ENCODE measurements around the gene HIRIP3. TPM values are rescaled to one million over a fixed set of nuclear protein-coding genes. Genes with fewer than 3 reads are reported as not detected.

Gene HIRIP3
- total and polyA plus RNA-seq, 2 donors from 2014 or later = 16.0 to 18.7 TPM

DNA sequence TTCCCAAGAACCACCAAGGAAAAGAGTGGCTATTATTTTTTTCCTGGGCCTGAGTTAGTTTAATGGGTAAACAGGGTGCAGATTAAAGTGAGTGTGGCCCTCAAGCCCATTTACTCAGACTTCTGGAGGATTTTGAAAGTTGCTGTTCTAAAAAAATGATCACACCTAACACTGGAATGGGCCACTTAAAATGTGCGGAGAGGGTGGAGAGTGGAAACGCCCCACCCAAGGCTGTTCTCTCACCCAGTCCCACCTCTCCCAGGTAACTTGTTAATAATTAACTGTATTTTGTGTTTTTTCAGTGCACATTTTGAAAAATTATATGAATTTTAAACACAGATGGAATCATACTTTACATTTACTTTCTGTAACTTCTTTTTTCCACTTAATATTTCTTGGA lies 5.4 kb downstream of the HIRIP3 start:
- H3K9me3 ChIP-seq (ENCODE audit: control insufficient read depth in 2 of 3, insufficient read depth in 1 of 3, low read length in 3 of 3) = no peaks in the 10 kb centered on the region
- H3K9ac ChIP-seq (ENCODE audit: low read length in 3 of 3) = no peak overlapping the region
- DNase-seq = no peak
- H3K4me3 ChIP-seq (ENCODE audit: low read length in 3 of 3) = no peak overlapping the region
- intact Hi-C loops (cut with DNase I) = no loop called here
- no peak for TF ChIP-seq CTCF (IDR thresholded peaks at IDR 0.05; ENCODE audit: borderline replicate concordance, extremely low read depth, insufficient read depth)
- H3K4me1 ChIP-seq (ENCODE audit: control insufficient read depth in 2 of 3, insufficient read depth in 2 of 3, low read depth in 1 of 3, low read length in 3 of 3) = peaks cover 0 to 9% (median 9%) of the 10 kb centered on the region in 3 donors
- H3K27me3 ChIP-seq (ENCODE audit: control insufficient read depth, insufficient read depth, low read length) = no peaks in the 10 kb centered on the region
- FAIRE-seq = no peak
- peaks cover 0 to 41% (median 33%) of the 10 kb centered on the region in 3 donors for H3K36me3 ChIP-seq (ENCODE audit: control insufficient read depth in 2 of 3, insufficient read depth in 3 of 3, low read length in 3 of 3)
- no peak overlapping the region for H3K27ac ChIP-seq (ENCODE audit: low read depth in 2 of 2, low read length in 2 of 2)

- no peak overlapping the region for H3K9ac ChIP-seq (ENCODE audit: low read length in 3 of 3)
- H3K27ac ChIP-seq (ENCODE audit: low read depth in 2 of 2, low read length in 2 of 2) = no peak overlapping the region
- no peak for TF ChIP-seq CTCF (IDR thresholded peaks at IDR 0.05; ENCODE audit: borderline replicate concordance, extremely low read depth, insufficient read depth)
- intact Hi-C loops (cut with DNase I) = no loop called here
- peaks cover 0 to 49% (median 40%) of the 10 kb centered on the region in 3 donors for H3K36me3 ChIP-seq (ENCODE audit: control insufficient read depth in 2 of 3, insufficient read depth in 3 of 3, low read length in 3 of 3)
- no peak overlapping the region for H3K4me3 ChIP-seq (ENCODE audit: low read length in 3 of 3)
- H3K9me3 ChIP-seq (ENCODE audit: control insufficient read depth in 2 of 3, insufficient read depth in 1 of 3, low read length in 3 of 3) = no peaks in the 10 kb centered on the region
- no peak for DNase-seq
- peaks cover 0 to 4% (median 2%) of the 10 kb centered on the region in 3 donors for H3K4me1 ChIP-seq (ENCODE audit: control insufficient read depth in 2 of 3, insufficient read depth in 2 of 3, low read depth in 1 of 3, low read length in 3 of 3)
- FAIRE-seq = no peak
- no peaks in the 10 kb centered on the region for H3K27me3 ChIP-seq (ENCODE audit: control insufficient read depth, insufficient read depth, low read length)
These were observed 6.1 kb downstream of the HIRIP3 start for GRCh38 chr16:29989111-29989858.

- intact Hi-C loops (cut with DNase I) = no loop called here
- H3K27ac ChIP-seq (ENCODE audit: low read depth in 2 of 2, low read length in 2 of 2) = no peak overlapping the region
- no peaks in the 10 kb centered on the region for H3K9me3 ChIP-seq (ENCODE audit: control insufficient read depth in 2 of 3, insufficient read depth in 1 of 3, low read length in 3 of 3)
- DNase-seq (no peak), FAIRE-seq (no peak)
- no peak overlapping the region for H3K4me3 ChIP-seq (ENCODE audit: low read length in 3 of 3)
- no peaks in the 10 kb centered on the region for H3K4me1 ChIP-seq (ENCODE audit: control insufficient read depth in 2 of 3, insufficient read depth in 2 of 3, low read depth in 1 of 3, low read length in 3 of 3)
- peaks cover 0 to 52% (median 47%) of the 10 kb centered on the region in 3 donors for H3K36me3 ChIP-seq (ENCODE audit: control insufficient read depth in 2 of 3, insufficient read depth in 3 of 3, low read length in 3 of 3)
- H3K27me3 ChIP-seq (ENCODE audit: control insufficient read depth, insufficient read depth, low read length) = no peaks in the 10 kb centered on the region
- no peak overlapping the region for H3K9ac ChIP-seq (ENCODE audit: low read length in 3 of 3)
- TF ChIP-seq CTCF (IDR thresholded peaks at IDR 0.05; ENCODE audit: borderline replicate concordance, extremely low read depth, insufficient read depth) = no peak
These were observed 6.9 kb downstream of the HIRIP3 start for GRCh38 chr16:29988346-29989075.

Measured in kidney (tissue), 14 donors.